GM21367 (cell line): ENCODE measurements around the gene RBKS.
"Not testable (repeated sequence)": the region's sequence is repeated elsewhere in the genome, so short reads cannot be mapped to it uniquely, and the experiment has no call there.

Experiments used
- ATAC-seq: cut with Tn5 transposase; IDR thresholded peaks from one replicate; pipeline ENCODE4 v1.9.1; 2021; ENCODE audit not compliant: unreplicated experiment

RBKS gene

DNA sequence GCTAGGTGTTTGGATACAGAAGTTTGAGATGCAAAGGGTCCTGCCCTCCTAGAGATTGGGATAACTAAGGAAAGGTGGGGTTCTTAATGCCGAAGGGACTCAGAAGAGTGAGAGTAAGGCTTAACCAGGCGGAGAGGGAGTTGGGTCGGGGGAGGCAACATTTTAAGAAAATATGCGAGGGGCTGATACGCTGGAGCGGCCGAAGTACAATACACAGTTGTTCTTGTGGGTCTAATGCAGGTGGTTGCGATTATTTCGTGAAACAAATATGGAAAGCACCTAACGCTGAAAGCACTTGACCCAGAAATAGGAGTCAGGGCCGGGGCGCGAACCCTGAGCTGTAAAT is 119.0 kb downstream of the RBKS start:
- ATAC-seq = no peak

DNA sequence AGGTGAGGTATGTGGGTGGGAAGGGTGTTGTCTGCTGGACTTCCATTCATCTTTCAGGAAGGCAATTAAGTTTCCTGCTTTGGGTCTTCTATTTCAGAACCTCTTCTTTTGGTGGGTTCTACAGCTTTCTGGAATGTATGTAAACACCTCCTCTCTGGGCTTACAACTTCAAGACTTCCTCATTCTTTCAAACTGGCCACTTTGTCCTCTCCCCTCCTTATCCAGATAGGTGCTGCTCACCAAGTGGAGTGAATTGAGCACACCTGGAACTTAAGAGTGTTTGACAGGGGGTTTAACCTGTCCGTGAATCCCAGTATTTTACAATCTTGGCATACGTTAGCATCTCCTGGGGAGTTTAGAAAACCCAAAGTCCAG is 123.9 kb downstream of the RBKS start:
- no peak for ATAC-seq

DNA sequence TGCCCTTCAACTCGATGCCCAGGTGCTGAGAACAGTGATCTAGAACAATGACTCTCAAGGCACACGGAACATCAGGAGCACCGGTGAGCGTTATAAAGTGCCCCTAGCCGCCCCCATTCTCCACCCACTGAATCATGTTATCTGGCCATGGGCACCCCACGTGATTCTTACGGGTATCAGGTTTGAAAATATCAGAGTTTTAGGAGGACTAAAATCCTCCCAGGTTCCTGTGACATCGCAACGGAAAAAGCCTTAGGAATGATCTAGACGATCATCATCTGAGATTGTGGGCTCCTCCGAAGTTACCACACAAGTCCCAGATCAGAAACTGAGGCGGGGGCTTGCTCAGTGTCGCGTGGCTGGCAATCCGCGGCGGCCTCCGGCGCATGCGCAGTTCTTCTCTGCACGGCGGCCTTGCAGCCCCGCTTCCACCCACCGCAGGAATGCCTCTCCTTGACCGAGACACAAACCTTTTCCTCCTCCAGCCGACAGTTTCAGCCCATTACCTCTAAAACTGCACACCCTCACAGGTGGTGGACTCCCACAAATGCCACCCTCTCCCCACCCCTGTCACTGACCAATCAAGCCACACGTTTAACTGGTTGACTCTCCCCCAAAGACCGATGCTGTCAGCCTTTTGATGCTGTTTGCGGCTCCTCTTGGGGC is 124.4 kb downstream of the RBKS start:
- no peak for ATAC-seq

DNA sequence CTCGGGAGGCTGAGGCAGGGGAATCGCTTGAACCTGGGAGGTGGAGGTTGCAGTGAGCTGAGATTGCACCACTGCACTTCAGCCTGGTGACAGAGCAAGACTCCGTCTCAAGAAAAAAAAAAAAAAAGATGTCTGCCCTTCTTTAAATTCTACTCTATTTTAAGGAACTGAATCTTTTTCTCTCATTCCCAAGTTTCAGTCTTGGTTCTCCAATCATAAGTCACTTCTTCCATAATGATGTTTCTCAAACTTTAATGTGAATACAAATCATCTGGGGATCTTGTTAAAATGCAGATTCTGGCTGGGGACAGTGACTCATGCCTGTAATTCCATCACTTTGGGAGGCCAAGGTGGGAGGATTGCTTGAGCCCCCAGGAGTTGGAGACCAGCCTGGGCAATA is 125.7 kb downstream of the RBKS start:
- ATAC-seq = not testable (repeated sequence)

DNA sequence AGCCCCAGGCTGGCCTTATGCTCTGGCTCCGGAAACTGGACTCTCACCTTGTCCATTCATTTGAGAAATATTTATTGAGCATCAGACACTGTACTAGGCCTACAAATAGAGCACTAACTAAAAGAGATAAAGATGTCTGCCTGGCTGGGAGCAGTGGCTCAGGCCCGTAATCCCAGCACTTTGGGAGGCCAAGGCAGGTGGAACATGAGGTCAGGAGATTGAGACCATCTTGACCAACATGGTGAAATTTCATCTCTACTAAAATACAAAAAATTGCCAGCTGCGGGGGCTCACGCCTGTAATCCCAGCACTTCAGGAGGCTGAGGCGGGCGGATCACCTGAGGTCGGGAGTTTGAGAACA is 126.3 kb downstream of the RBKS start:
- no peak for ATAC-seq

DNA sequence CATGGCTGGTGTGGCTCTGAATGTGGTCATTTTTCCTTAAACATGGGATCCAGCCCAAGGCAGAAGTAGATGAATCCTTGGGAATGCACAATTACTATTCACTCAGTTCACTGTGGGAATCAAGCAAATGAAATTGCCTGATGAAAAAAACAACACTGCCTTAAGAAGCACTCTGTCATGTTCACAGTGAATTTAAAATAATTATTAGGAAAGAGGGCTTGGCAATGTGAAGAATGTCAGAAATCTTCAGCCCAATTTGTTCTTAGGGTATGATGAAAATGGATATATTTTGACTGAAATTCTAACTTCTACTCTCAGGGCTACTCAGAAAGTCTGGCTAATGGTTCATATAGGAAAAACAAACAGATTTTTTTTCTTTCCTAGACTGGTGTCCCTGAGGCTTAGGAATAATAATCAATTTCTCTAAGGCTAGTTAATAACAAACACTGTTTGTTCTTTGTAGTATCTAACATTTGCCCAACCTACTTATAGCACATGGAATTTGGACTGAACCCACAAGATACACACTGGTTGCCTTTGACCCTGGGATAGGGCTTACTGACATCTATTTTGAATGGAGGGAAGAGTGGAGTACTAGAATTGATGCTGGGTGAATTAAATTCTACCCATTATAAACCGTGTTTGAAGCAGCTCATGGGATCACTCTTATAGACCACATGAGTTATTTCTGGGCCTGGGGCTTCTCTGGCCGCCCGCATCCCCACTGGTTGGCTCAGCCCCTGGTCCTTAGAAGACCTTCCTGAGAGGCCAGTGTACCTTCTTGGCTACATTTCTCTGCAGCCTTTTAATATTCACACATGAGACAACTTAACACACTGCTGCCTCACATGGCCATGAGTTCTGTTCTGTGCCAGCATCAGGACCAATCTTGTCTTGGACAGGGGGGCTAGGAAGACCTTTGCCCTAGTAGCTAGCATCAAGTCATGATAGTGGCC is 127.0 kb downstream of the RBKS start:
- ATAC-seq = no peak

DNA sequence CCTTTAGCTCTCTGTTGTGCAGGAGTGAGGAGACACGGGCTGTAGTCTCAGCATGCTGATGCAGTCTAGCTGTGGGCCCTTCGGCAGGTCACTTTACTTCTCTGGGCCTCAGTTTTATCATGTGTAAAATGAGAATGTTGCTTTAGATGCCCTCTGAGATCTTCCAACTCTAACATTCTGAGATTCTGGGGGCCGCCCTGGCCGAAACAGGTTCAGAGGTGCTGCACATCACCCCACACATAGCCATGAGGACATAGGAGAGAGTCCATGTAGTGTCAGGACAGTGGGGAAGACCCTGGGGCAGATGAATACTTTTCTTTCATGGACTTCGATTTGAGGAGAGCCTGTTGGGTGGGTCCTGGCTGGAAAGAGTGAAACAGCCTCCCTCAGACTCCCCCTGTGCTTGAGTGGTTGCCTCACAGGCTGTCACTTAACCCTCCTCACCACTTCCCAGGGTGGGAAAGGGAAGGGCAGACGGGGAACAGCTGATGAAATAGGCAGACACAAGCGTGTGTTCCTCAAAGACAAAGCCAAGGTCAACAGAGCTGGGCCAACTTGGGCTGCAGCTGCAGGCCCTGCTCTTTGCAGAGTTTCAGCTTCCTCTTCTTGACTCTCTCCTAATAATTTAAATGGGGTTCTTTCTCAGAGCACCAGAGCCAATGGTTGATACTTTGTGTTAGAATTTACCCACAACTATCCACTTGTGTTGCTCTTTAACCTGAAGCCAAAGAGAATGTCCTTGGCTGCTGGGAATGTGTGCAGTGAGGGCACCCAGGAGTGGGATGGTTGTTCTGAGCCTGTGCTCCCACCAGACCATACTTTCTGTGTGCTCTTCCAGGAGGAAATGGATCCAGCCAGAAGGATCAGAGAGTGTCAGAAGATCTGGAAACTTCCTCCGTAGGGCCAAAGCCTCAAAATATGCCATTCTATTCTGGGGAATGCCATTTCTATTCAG is 133.4 kb downstream of the RBKS start:
- ATAC-seq = no peak

DNA sequence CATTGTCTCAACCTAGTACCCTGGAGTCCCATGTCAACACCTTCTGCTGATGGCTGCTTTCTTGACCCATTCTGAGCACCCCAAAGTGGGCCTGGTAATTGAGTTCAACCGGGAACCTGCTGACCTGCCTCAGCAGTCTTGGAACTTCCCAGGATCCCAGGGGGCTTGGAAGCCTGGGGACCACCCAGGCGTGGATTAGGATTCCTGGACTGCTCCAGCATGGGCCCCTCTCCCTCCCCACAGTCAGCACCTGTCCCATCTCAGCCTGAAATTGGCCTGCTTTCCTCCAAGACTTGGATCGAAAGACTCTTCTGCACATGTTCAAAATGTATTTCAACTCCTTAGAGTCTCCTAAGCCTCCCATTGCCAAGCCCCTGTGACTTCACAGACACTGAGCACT is 134.1 kb downstream of the RBKS start:
- no peak for ATAC-seq

DNA sequence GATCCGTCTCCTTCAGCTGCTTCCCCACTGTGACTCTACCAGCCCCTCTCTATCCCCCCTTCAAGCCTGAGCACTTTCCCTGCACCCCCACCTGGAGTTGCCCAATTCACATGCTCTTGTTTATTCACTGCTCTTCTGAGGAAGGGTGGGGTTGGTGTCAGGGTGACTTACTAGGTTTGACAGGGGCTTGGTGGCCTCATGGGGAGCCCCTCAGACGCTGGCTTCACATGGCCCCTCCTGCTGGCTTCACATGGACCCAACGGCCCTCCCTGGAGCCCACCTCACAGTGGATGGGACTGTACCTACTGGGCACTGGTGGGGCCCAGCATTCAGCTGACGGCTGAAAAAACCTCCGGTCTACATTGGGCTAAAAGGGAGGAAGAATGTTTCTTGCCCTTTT is 135.4 kb downstream of the RBKS start:
- ATAC-seq = no peak

DNA sequence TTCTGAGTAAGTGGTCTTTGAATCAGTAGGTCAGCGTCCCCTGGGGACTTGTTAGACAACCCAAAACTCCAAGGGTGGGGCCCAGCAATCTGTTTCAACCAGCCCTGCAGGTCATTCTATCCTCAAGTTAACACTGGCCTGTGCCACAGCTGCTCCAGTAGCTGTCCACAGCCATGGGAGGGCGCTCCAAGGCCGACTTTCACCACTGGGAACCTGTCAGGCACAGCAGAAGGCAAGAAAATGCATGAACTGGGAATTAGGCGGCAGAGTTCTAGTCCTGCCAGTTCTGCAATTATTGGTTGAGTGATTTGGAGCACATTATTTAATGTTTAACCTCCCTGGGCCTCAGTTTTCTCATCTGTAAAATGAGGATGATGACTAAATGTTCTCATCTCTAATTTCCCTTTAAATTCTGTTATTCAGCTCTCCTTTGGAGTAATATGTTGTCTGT is 136.0 kb downstream of the RBKS start:
- ATAC-seq = no peak

DNA sequence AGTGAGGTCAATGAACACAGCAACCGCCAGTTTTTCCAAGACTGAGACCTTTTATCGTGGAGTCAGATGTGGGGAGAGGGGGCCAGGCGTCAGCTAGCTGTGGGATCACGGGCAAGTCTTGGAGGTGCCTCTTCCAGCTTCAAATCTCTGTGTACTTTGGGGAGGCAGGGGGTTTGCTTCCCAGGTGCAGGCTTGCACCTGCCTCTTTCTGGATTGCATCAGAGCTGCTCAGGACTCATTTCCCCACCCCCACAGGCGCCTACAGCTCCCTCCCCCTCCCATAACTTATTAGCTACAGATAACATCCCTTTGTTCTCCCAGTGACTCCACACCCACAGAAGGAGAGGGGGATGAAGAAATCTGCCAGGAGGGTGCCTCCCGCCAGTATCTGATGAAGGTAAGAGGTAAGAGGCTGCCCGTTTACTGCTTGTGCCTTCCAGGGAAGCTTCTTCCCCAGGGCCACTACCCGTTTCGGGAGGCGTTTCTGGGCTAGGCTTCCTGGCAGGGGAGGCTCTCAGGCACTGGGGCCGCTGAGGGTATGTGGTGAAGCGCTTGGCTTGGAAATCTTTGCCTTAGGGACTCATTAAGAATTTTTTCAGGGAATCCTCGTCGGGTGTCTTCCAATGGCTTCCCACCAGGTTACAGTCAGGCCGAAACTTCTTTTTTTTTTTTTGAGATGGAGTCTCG is 137.5 kb downstream of the RBKS start:
- ATAC-seq = no peak

DNA sequence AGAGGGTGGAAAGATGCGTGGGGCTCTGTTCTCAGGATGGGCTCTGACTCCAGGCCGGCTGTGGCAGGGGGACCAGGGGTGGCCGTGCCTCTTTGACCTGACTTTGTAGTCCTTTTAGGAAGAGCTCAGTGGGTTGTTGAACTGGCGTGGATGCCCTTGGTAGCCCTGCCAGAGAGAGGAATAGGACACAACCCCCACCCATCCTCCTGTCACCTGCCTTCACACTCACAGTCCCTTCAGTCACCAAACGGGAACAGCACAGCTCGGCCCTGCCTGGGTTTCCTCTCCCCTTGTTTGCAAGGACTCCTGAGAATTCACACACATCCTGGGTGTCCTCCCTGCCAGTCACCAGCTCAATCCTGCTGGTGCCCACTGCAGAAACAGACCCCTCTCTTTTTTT is 138.8 kb downstream of the RBKS start:
- ATAC-seq = no peak

DNA sequence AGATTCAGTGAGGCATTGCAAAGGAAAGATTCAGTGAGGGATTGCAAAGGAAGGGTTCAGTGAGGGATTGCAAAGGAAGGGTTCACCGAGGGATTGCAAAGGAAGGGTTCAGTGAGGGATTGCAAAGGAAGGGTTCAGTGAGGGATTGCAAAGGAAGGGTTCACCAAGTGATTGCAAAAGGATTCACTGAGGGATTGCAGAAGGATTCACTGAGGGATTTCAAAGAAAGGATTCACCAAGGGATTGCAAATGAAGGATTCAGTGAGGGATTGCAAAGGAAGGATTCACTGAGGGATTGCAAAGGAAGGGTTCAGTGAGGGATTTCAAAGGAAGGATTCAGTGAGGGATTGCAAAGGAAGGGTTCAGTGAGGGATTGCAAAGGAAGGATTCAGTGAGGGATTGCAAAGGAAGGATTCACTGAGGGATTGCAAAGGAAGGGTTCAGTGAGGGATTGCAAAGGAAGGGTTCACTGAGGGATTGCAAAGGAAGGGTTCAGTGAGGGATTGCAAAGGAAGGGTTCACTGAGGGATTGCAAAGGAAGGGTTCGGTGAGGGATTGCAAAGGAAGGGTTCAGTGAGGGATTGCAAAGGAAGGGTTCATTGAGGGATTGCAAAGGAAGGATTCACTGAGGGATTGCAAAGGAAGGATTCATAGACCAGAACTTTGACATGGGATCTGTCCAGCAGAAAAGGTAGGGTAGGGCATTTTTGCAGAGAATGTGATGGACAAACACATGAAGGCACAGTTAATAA is 141.2 kb downstream of the RBKS start:
- not testable (repeated sequence) for ATAC-seq

DNA sequence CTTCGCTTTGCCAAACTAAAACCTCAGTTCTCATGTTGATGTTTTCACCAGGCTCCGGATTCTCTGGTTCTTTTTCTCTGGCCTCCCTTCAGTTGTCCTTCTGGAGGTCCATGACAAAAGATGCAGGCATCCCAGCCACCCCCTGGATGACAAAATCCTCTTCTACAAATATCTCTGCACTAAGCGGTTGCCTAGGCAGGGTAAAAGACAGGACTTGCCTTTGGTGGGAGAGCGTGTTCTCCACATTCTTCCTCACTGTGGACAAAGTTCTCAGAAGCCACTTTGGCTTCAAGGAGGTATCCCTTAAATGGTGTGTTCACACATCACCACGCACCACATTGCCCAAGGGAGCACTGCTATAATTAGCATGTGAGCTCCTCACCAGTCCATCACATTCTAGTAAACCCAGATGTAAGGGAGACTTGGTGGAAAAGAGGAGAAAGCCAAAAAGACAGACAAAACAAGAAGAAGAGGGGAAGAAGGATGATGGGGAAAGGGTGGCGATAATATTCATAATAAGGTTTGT is 142.3 kb downstream of the RBKS start:
- no peak for ATAC-seq

DNA sequence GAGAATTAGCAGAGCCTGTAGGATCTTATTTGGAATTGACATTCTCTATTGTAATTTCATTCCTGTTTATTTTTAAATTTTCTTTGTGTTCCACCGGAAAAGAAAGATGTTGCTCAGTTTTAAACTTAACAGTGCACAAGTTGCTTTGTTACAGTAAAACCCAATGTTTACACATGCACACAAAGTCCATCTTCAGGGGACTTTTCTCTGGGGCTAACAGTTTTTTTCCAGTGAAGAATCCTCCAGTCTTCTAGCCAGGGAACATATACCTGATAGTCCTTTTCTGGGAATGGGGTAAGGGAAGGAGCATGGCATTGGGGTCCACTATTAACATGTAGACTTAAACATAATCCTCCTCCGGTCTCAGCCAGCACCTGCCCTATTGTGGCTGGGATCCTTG is 143.9 kb downstream of the RBKS start:
- ATAC-seq = no peak

DNA sequence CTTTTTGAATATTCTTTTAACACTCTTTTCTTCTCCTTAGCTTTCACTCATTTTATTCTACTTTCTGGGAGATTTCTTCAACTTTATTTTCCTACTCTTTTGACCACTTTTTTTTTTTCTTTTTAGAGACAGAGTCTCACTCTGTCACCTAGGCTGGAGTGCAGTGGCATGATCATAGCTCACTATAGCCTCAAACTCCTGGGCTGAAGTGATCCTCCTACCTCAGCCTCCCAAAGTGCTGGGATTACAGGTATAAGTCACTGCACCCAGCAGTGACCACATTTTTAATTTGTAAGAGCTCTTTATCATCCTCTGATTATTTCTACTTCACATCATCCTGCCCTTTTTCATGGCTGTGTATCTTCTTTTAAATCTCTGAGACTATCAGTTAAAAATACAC is 144.7 kb downstream of the RBKS start:
- not testable (repeated sequence) for ATAC-seq

DNA sequence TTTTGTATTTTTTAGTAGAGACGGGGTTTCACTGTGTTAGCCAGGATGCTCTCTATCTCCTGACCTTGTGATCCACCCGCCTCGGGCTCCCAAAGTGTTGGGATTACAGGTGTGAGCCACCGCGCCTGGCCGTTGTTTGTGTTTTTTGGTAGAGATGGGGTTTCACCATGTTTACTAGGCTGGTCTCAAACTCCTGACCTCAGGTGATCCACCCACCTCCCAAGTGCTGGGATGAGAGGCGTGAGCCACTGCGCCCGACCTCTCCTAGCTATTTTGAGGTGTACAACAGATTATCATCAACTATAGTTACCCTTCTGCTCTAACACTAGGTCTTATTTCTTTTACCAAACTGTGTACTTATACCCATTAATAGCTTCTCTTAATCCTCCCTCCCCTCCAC is 147.6 kb downstream of the RBKS start:
- ATAC-seq = no peak

DNA sequence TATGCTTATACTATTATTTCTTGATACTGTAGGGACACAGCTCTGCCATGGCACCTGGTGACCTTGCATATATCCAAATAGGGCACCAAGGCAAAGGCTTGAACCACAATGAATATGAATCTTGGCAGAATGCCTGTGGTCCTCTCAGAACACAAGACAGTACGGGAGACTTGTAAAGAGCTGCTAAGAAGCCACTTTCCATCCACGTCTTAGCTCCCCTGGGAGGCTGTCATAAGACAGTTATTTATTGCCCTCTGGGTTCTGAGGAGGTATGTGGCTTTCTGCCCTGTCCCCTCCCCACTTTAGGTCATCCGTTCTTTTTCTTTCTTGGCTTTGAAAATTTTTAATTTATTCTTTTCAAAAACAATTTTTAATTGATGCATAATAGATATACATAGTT is 148.5 kb downstream of the RBKS start:
- ATAC-seq = no peak

DNA sequence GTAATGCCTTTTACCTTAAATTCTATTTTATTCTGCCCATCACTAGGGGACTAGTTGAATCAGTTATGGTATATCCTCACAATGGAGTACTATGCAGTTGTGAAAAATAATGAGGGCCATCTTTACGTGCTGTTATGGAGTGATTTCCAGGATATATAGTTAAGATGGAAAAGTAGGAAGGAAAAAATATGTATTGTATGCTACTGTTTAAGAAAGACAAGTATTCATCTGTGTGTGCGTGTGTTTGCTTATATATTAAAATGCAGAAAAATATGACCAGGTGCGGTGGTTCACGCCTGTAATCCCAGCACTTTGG is 151.2 kb downstream of the RBKS start:
- no peak for ATAC-seq
